K562 (cell line): ENCODE data around the gene TSPAN32. TPM values are rescaled to one million over a fixed set of nuclear protein-coding genes. Genes with fewer than 3 reads are reported as not detected.

Experiments used
- ATAC-seq: fragments of 200-7000 bp; cut with Tn5 transposase; 3 replicates; pipeline ENCODE4 v1.9.1; 2020; ENCODE audit warnings: moderate library complexity
- BruUV-seq: library from RNA; stranded (reverse); fragments of 400-500 nt; replicated peaks from 2 replicates; lab custom pipeline; 2021; lab: Mats Ljungman, UMichigan
- CTCF ChIA-PET: fragments of 300-600 bp; formaldehyde crosslinking; extraction: SDS; loops from one replicate; lab custom pipeline; 2021; ENCODE audit warnings: low intra/inter-chr PET ratio; lab: Yijun Ruan, JAX
- POLR2A ChIA-PET: fragments of 300-600, 350-650 bp; sonication (Branson Sonifier 250); formaldehyde crosslinking; extraction: SDS; loops from one replicate; lab custom pipeline; 2021; ENCODE audit warnings: antibody characterized with exemption, inconsistent platforms; lab: Yijun Ruan, JAX
- DNase-seq, 4 experiments: peaks; one replicate each; pipeline versions ENCODE4 v3.0.0 to v3.0.0-alpha.2; 2011 to 2018; ENCODE audit warnings: low spot score in 3 of 4, mixed read lengths in 3 of 4; ENCODE audit errors: extremely low read depth in 1 of 4
- FAIRE-seq: peaks from 2 replicates; lab custom pipeline; 2011; peaks lifted over from hg19 to GRCh38; lab: Jason Lieb, UNC
- H2AFZ ChIP-seq: 2 replicates; pipeline ENCODE4 v1.6.0; 2011; ENCODE audit warnings: low read depth, low read length, control low read depth, inconsistent platforms
- H3K27ac ChIP-seq: fragments of 200-600 bp; 3 replicates; pipeline ENCODE4 v1.8.0; 2011; ENCODE audit warnings: low read depth, mild to moderate bottlenecking, control low read depth, inconsistent platforms, low read length, moderate library complexity, mixed read lengths; ENCODE audit errors: extremely low read depth
- H3K27me3 ChIP-seq, 2 experiments: fragments of 300-600 bp in 1 of 2; 2 replicates in 1 of 2; 3 replicates in 1 of 2; pipeline versions ENCODE4 v1.6.0 to v1.8.0; 2011; ENCODE audit warnings: inconsistent platforms in 2 of 2, low read length in 2 of 2, mild to moderate bottlenecking in 1 of 2, mixed read lengths in 1 of 2, moderate library complexity in 1 of 2; ENCODE audit not compliant: control insufficient read depth in 2 of 2, insufficient read depth in 2 of 2
- H3K36me3 ChIP-seq: fragments of 300-600 bp; 3 replicates; pipeline ENCODE4 v1.8.0; 2011; ENCODE audit warnings: mild to moderate bottlenecking, low read length, inconsistent platforms; ENCODE audit not compliant: control insufficient read depth, insufficient read depth
- H3K4me1 ChIP-seq, 2 experiments: fragments of 200-600 bp in 1 of 2; replicated peaks in 1 of 2; 2 replicates in 1 of 2; 3 replicates in 1 of 2; pipeline versions ENCODE4 v1.5.1 to v1.8.0; 2011; ENCODE audit warnings: inconsistent platforms in 2 of 2, low read length in 2 of 2, mild to moderate bottlenecking in 1 of 2, mixed read lengths in 1 of 2, moderate library complexity in 1 of 2; ENCODE audit not compliant: control insufficient read depth in 2 of 2, insufficient read depth in 2 of 2
- H3K4me2 ChIP-seq: 2 replicates; pipeline ENCODE4 v1.6.1; 2011; ENCODE audit warnings: low read length, control low read depth, inconsistent platforms, mixed read lengths; ENCODE audit not compliant: insufficient read depth
- H3K4me3 ChIP-seq: fragments of 200-600 bp; sonication (generic), shearing (Covaris generic); 2 replicates; pipeline ENCODE4 v1.5.1; 2016; ENCODE audit warnings: control low read depth, inconsistent platforms
- H3K79me2 ChIP-seq: fragments of 200-600 bp; 3 replicates; pipeline ENCODE4 v1.8.0; 2011; ENCODE audit warnings: low read length, inconsistent platforms; ENCODE audit not compliant: control insufficient read depth, insufficient read depth
- H3K9ac ChIP-seq, 2 experiments: 2 replicates each; pipeline versions ENCODE4 v1.6.0 to v1.6.1; 2011; ENCODE audit warnings: low read depth in 2 of 2, low read length in 2 of 2, control low read depth in 1 of 2, inconsistent platforms in 1 of 2, mild to moderate bottlenecking in 1 of 2, mixed read lengths in 1 of 2; ENCODE audit not compliant: insufficient read depth in 1 of 2
- H3K9me1 ChIP-seq: one replicate; pipeline ENCODE4 v1.6.0; 2011; ENCODE audit warnings: inconsistent platforms, mild to moderate bottlenecking, low read length, moderate library complexity; ENCODE audit not compliant: control insufficient read depth, insufficient read depth
- H3K9me3 ChIP-seq: replicated peaks from 2 replicates; pipeline ENCODE4 v1.5.1; 2011; ENCODE audit warnings: low read depth, low read length, inconsistent platforms; ENCODE audit not compliant: control insufficient read depth, insufficient read depth
- H4K20me1 ChIP-seq: replicated peaks from 2 replicates; pipeline ENCODE4 v1.6.1; 2011; ENCODE audit warnings: low read length, inconsistent platforms, mixed read lengths; ENCODE audit not compliant: control insufficient read depth, insufficient read depth
- HMBOX1 ChIP-seq: sonication (generic); IDR thresholded peaks from 2 replicates; pipeline ENCODE4 v1.6.1; 2016
- NFE2L1 ChIP-seq: fragments of 450-650 bp; IDR thresholded peaks from 2 replicates; pipeline ENCODE4 v1.6.1; 2016; ENCODE audit warnings: missing genetic modification characterization, low read depth, mild to moderate bottlenecking, missing compliant biosample characterization, moderate library complexity, borderline replicate concordance
- RBM14 ChIP-seq: fragments of 200-400 bp; formaldehyde crosslinking; IDR thresholded peaks from 2 replicates; pipeline ENCODE4 v1.6.1; 2018; ENCODE audit warnings: low read depth, mild to moderate bottlenecking, low read length, moderate library complexity, borderline replicate concordance; ENCODE audit not compliant: insufficient read depth
- WGBS: fragments of 100-300 bp; shearing (Covaris generic); methylation state at CpG from one replicate; pipeline ENCODE4 v1.1.6; 2016; ENCODE audit warnings: low coverage, mixed read lengths; ENCODE audit not compliant: insufficient coverage; ENCODE audit errors: missing lambda C conversion rate; 5-methylcytosine and 5-hydroxymethylcytosine counted together
- in situ Hi-C: fragments of 300-500 bp; cut with MboI; formaldehyde crosslinking; loops from 4 replicates; pipeline ENCODE4 v1.15.0; 2018; ENCODE audit warnings: inconsistent platforms, mixed read lengths
- intact Hi-C: fragments of 100-400 bp; cut with micrococcal nuclease; formaldehyde crosslinking; loops from 2 replicates; pipeline ENCODE4 v1.14.2; 2022
- polyA plus RNA-seq, 8 experiments: library from polyadenylated mRNA; depleted of rRNA in 4 of 8; stranded (reverse) in 5 of 8; unstranded in 3 of 8; fragments of >200 nt; fragmentation: Nextera tagmentation in 2 of 8; fragmentation: Illumina TruSeq in 1 of 8; extraction: Ambion mirVana in 2 of 8; extraction: Trizol in 1 of 8; gene quantifications; 2 replicates each; pipeline versions ENCODE4 v1.2.1 to v1.2.3, GENCODE V29; 2011 to 2014; ENCODE audit warnings: inconsistent platforms in 1 of 8, missing spikeins in 1 of 8
- total RNA-seq, 7 experiments: library from RNA; depleted of rRNA in 6 of 7; stranded (reverse); fragments of >200 nt in 6 of 7; fragmentation: Illumina TruSeq in 2 of 7; extraction: Trizol in 2 of 7; gene quantifications; 2 replicates each; pipeline versions ENCODE4 v1.2.1 to v1.2.3, GENCODE V29; 2011 to 2021; ENCODE audit warnings: low replicate concordance in 1 of 7
- TF ChIP-seq, protein P1 (sequence below), 2 experiments: fragments of 150-350 bp in 1 of 2; IDR thresholded peaks; 2 replicates each; pipeline ENCODE4 v1.6.1; 2012 to 2016; ENCODE audit warnings: low read depth in 2 of 2, low read length in 2 of 2, mild to moderate bottlenecking in 1 of 2, moderate library complexity in 1 of 2
- TF ChIP-seq, protein P2 (sequence below): fragments of 450-650 bp; IDR thresholded peaks from 2 replicates; pipeline ENCODE4 v1.6.1; 2017; ENCODE audit warnings: mild to moderate bottlenecking, moderate library complexity
- TF ChIP-seq, protein P3 (sequence below): IDR thresholded peaks from 2 replicates; pipeline ENCODE4 v1.6.1; 2016; ENCODE audit warnings: missing genetic modification characterization, missing compliant biosample characterization

The TSPAN32 gene
- total and polyA plus RNA-seq, 9 of the 15 experiments (the other 6 are each of a cell fraction or from before 2014, with no cell fraction given) = 0.21 to 7.3 (median 2.6) TPM

DNA sequence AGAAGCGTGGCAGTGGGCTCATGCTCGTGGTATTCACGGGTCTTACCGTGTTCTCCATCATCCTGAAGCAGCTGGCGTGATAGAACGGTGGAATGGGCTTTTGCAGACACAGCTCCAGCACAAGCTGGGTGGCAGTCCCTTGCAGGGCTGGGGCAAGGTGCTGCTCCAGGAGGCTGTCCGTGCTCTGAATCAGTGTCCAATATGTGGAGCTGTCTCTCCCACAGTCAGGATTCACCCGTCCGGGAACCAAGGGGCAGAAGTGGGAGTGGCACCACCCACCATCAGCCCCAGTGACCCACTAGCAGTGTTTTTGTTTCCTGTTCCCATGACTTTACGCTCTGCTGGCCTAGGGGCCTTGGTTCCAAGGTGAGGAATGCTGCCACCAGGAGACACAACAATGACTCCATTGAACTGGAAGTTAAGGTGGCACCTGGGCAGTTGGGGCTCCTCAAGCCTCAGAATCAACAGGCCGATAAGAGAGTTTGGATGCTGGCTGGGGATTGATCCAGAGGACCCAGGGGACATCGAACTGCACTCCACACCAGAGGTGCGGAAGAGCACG, 58.3 kb downstream of the TSPAN32 start:
- H3K36me3 ChIP-seq = no peaks in the 10 kb centered on the region
- WGBS = 6% methylated on average over 14 of the region's 14 CpGs
- H3K4me2 ChIP-seq = no peak overlapping the region
- H3K27me3 ChIP-seq = peaks cover 31 to 85% of the 10 kb centered on the region in 2 experiments
- H3K9ac ChIP-seq = no peak overlapping the region
- in situ Hi-C loops (no loop called here), intact Hi-C loops (no loop called here)
- ChIA-PET POLR2A (interaction anchor here (0.6 kb wide), 1 partner anchor 86 kb away, joined by 3 read pairs; no protein-coding TSS in a partner anchor), CTCF (no interaction called here)
- FAIRE-seq (no peak), ATAC-seq (no peak), DNase-seq (no peak)
- peaks cover 17% of the 10 kb centered on the region for H4K20me1 ChIP-seq
- TF ChIP-seq NFE2L1 (tag) = no peak
- H3K9me3 ChIP-seq = no peaks in the 10 kb centered on the region
- no peak overlapping the region for H2AFZ ChIP-seq
- no peak overlapping the region for H3K27ac ChIP-seq
- no peaks in the 10 kb centered on the region for H3K79me2 ChIP-seq
- H3K4me1 ChIP-seq = peaks cover 0 to 7% of the 10 kb centered on the region in 2 experiments; a peak in 2 of 5 replicates
- H3K4me3 ChIP-seq = no peak overlapping the region
- H3K9me1 ChIP-seq = no peaks in the 10 kb centered on the region
- BruUV-seq = no TSS peak

- CTCF ChIA-PET = no interaction called here
- Histone ChIP-seq H2AFZ (no peak overlapping the region), H3K27ac (no peak overlapping the region), H3K27me3 (peaks cover 28 to 86% of the 10 kb centered on the region in 2 experiments), H3K9me1 (no peaks in the 10 kb centered on the region), H3K36me3 (no peaks in the 10 kb centered on the region), H4K20me1 (peaks cover 22% of the 10 kb centered on the region), H3K9me3 (no peaks in the 10 kb centered on the region), H3K4me3 (no peak overlapping the region), H3K9ac (no peak overlapping the region), H3K4me1 (peaks cover 0 to 7% of the 10 kb centered on the region in 2 experiments; a peak in 2 of 5 replicates), H3K79me2 (no peaks in the 10 kb centered on the region), H3K4me2 (no peak overlapping the region)
- intact Hi-C loops = no loop called here
- POLR2A ChIA-PET = no interaction called here
- in situ Hi-C loops = no loop called here
- no peak for ATAC-seq
- no TSS peak for BruUV-seq
- no peak for FAIRE-seq
- 2% methylated on average over 9 of the region's 9 CpGs for WGBS
- DNase-seq = no peak
- no peak for TF ChIP-seq HMBOX1
- TF ChIP-seq, protein P1, sequence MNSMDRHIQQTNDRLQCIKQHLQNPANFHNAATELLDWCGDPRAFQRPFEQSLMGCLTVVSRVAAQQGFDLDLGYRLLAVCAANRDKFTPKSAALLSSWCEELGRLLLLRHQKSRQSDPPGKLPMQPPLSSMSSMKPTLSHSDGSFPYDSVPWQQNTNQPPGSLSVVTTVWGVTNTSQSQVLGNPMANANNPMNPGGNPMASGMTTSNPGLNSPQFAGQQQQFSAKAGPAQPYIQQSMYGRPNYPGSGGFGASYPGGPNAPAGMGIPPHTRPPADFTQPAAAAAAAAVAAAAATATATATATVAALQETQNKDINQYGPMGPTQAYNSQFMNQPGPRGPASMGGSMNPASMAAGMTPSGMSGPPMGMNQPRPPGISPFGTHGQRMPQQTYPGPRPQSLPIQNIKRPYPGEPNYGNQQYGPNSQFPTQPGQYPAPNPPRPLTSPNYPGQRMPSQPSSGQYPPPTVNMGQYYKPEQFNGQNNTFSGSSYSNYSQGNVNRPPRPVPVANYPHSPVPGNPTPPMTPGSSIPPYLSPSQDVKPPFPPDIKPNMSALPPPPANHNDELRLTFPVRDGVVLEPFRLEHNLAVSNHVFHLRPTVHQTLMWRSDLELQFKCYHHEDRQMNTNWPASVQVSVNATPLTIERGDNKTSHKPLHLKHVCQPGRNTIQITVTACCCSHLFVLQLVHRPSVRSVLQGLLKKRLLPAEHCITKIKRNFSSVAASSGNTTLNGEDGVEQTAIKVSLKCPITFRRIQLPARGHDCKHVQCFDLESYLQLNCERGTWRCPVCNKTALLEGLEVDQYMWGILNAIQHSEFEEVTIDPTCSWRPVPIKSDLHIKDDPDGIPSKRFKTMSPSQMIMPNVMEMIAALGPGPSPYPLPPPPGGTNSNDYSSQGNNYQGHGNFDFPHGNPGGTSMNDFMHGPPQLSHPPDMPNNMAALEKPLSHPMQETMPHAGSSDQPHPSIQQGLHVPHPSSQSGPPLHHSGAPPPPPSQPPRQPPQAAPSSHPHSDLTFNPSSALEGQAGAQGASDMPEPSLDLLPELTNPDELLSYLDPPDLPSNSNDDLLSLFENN (IDR thresholded peaks at IDR 0.05; ENCODE audit: low read depth in 2 of 2, low read length in 2 of 2) = no peak
- TF ChIP-seq, protein P2, sequence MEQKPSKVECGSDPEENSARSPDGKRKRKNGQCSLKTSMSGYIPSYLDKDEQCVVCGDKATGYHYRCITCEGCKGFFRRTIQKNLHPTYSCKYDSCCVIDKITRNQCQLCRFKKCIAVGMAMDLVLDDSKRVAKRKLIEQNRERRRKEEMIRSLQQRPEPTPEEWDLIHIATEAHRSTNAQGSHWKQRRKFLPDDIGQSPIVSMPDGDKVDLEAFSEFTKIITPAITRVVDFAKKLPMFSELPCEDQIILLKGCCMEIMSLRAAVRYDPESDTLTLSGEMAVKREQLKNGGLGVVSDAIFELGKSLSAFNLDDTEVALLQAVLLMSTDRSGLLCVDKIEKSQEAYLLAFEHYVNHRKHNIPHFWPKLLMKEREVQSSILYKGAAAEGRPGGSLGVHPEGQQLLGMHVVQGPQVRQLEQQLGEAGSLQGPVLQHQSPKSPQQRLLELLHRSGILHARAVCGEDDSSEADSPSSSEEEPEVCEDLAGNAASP = no peak
- TF ChIP-seq RBM14 = no peak
- TF ChIP-seq, protein P3, sequence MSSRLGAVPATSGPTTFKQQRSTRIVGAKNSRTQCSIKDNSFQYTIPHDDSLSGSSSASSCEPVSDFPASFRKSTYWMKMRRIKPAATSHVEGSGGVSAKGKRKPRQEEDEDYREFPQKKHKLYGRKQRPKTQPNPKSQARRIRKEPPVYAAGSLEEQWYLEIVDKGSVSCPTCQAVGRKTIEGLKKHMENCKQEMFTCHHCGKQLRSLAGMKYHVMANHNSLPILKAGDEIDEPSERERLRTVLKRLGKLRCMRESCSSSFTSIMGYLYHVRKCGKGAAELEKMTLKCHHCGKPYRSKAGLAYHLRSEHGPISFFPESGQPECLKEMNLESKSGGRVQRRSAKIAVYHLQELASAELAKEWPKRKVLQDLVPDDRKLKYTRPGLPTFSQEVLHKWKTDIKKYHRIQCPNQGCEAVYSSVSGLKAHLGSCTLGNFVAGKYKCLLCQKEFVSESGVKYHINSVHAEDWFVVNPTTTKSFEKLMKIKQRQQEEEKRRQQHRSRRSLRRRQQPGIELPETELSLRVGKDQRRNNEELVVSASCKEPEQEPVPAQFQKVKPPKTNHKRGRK (tag) = no peak
Observed at GRCh38 chr11:2361565-2361964, 59.8 kb downstream of the TSPAN32 start.
